GM19372 (cell line): ENCODE data around the gene LRRIQ1.
"Not testable (repeated sequence)": the region's sequence is repeated elsewhere in the genome, so short reads cannot be mapped to it uniquely, and the experiment has no call there.

ENCODE experiments used
- ATAC-seq: cut with Tn5 transposase; IDR thresholded peaks from one replicate; pipeline ENCODE4 v1.9.1; 2021; ENCODE audit warnings: mild to moderate bottlenecking, low read depth, moderate library complexity; ENCODE audit not compliant: unreplicated experiment

The LRRIQ1 gene

GRCh38 chr12:85036234-85036707, at the start of gene LRRIQ1, which contains the start of gene TSPAN19:
TSS of gene LRRIQ1 (plus strand) at chr12:85036351. CDS start at chr12:85038177, 1,826 bp downstream.
TSS of gene TSPAN19 (minus strand) at chr12:85036277. CDS start at chr12:85029946, 6,331 bp downstream.
- ATAC-seq, result peak; percentile 98

GRCh38 chr12:84986586-84986985, 49.6 kb upstream of the LRRIQ1 start:
- ATAC-seq, result no peak

GRCh38 chr12:84994426-84994825, 41.7 kb upstream of the LRRIQ1 start:
- ATAC-seq, result no peak

GRCh38 chr12:84995641-84996040, 40.5 kb upstream of the LRRIQ1 start:
- ATAC-seq, result no peak

GRCh38 chr12:84996759-84997158, 39.4 kb upstream of the LRRIQ1 start:
- no peak for ATAC-seq

- ATAC-seq, result no peak
Observed at GRCh38 chr12:84998341-84998740, 37.8 kb upstream of the LRRIQ1 start.

- ATAC-seq, result no peak
Observed at GRCh38 chr12:85000729-85001128, 35.4 kb upstream of the LRRIQ1 start.

- no peak for ATAC-seq
Observed at GRCh38 chr12:85002778-85003296, 33.3 kb upstream of the LRRIQ1 start.

- ATAC-seq, result no peak
Observed at GRCh38 chr12:85004204-85004603, 31.9 kb upstream of the LRRIQ1 start.

- ATAC-seq, result not testable (repeated sequence)
Observed at GRCh38 chr12:85005047-85005446, 31.1 kb upstream of the LRRIQ1 start.

- no peak for ATAC-seq
Observed at GRCh38 chr12:85005615-85006014, 30.5 kb upstream of the LRRIQ1 start.

GRCh38 chr12:85006206-85006605, 29.9 kb upstream of the LRRIQ1 start:
- ATAC-seq, result no peak

GRCh38 chr12:85007836-85008235, 28.3 kb upstream of the LRRIQ1 start:
- no peak for ATAC-seq

GRCh38 chr12:85016413-85016812, 19.7 kb upstream of the LRRIQ1 start:
- no peak for ATAC-seq

GRCh38 chr12:85017133-85017532, 19.0 kb upstream of the LRRIQ1 start:
- ATAC-seq, result no peak

- no peak for ATAC-seq
Observed at GRCh38 chr12:85017618-85018017, 18.5 kb upstream of the LRRIQ1 start.

- ATAC-seq, result no peak
Observed at GRCh38 chr12:85018098-85018497, 18.1 kb upstream of the LRRIQ1 start.

GRCh38 chr12:85029456-85029855, 6.7 kb upstream of the LRRIQ1 start:
- peak; percentile 61 for ATAC-seq

GRCh38 chr12:85036733-85037132, 582 bp downstream of the LRRIQ1 start:
- ATAC-seq, result no peak

GRCh38 chr12:85041395-85041794, 5.2 kb downstream of the LRRIQ1 start:
- no peak for ATAC-seq

GRCh38 chr12:85043829-85044228, 7.7 kb downstream of the LRRIQ1 start:
- no peak for ATAC-seq

GRCh38 chr12:85057370-85057963, 21.3 kb downstream of the LRRIQ1 start:
- ATAC-seq, result peak; percentile 76
